ENCODE data around the gene HDAC9. TPM values are rescaled to one million over a fixed set of nuclear protein-coding genes. Genes with fewer than 3 reads are reported as not detected.

HDAC9 gene
- total and polyA plus RNA-seq, 7 donors = 0.38 to 34.2 (median 16.8) TPM

DNA sequence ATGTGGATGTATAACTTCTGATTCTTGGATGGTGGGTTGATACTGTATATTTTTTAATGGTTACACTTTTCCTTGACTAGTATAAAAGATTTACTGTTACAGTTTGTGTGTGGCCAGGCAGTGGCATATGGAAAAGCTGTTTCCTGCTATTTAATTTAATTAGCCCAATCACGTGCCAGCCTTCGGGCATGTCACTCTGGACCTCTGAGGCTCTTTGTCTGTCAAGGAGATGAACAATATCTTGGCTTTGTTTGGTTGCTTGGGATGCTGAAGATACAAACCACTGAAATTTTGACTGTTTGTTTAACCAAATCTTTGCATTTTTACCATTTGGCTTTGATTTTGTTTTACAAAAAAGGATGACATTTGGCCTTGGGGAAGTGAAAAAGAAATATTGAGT, 185.0 kb downstream of the HDAC9 start:
- intact Hi-C loops (cut with DNase I) = no loop called here
- 46 to 62% (median 56%) methylated on average over 2 of the region's 2 CpGs for WGBS, 3 donors
- TF ChIP-seq, protein P1, sequence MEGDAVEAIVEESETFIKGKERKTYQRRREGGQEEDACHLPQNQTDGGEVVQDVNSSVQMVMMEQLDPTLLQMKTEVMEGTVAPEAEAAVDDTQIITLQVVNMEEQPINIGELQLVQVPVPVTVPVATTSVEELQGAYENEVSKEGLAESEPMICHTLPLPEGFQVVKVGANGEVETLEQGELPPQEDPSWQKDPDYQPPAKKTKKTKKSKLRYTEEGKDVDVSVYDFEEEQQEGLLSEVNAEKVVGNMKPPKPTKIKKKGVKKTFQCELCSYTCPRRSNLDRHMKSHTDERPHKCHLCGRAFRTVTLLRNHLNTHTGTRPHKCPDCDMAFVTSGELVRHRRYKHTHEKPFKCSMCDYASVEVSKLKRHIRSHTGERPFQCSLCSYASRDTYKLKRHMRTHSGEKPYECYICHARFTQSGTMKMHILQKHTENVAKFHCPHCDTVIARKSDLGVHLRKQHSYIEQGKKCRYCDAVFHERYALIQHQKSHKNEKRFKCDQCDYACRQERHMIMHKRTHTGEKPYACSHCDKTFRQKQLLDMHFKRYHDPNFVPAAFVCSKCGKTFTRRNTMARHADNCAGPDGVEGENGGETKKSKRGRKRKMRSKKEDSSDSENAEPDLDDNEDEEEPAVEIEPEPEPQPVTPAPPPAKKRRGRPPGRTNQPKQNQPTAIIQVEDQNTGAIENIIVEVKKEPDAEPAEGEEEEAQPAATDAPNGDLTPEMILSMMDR (IDR thresholded peaks at IDR 0.05) = no peak

DNA sequence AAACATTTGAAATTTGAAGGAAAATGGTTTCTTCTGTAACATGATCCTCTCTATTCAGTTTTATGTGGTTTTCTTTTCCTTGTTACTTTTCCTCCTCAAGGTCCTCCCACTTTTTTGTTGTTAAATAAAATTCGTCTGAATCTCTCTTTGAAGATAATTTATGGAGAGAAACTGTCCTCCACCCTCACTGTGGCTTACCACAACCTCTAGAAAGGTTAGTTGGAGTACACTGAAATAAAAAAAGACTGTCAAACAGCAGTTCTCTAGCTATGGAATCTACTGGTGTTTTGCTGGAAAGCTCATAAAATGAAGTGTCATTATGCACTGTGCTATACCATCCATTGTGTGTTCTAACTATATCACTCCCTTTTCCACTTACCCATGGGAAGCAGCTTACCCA, 189.4 kb downstream of the HDAC9 start:
- peaks cover 0 to 3% of the 10 kb centered on the region in 2 donors for H3K36me3 ChIP-seq (ENCODE audit: insufficient read depth in 1 of 2, low read depth in 1 of 2)
- H3K9me3 ChIP-seq = no peaks in the 10 kb centered on the region
- TF ChIP-seq, protein P1 (IDR thresholded peaks at IDR 0.05) = no peak
- H3K4me1 ChIP-seq = no peaks in the 10 kb centered on the region
- DNase-seq = no peak
- no peaks in the 10 kb centered on the region for H3K27me3 ChIP-seq (ENCODE audit: insufficient read depth in 3 of 3, low read length in 2 of 3)
- no peak overlapping the region for H3K4me3 ChIP-seq
- 50 to 63% (median 52%) methylated on average over 1 of the region's 1 CpG for WGBS, 3 donors
- intact Hi-C loops (cut with DNase I) = no loop called here
- H3K27ac ChIP-seq = no peak overlapping the region
- no peak for ATAC-seq

More for the DNA sequence above, 185.0 kb downstream of the HDAC9 start:
- Histone ChIP-seq H3K4me3 (no peak overlapping the region), H3K27ac (no peak overlapping the region), H3K27me3 (ENCODE audit: insufficient read depth in 3 of 3, low read length in 2 of 3) (no peaks in the 10 kb centered on the region), H3K4me1 (no peaks in the 10 kb centered on the region), H3K9me3 (no peaks in the 10 kb centered on the region), H3K36me3 (ENCODE audit: insufficient read depth in 1 of 2, low read depth in 1 of 2) (peaks cover 0 to 3% of the 10 kb centered on the region in 2 donors)
- no peak for ATAC-seq
- DNase-seq = no peak

DNA sequence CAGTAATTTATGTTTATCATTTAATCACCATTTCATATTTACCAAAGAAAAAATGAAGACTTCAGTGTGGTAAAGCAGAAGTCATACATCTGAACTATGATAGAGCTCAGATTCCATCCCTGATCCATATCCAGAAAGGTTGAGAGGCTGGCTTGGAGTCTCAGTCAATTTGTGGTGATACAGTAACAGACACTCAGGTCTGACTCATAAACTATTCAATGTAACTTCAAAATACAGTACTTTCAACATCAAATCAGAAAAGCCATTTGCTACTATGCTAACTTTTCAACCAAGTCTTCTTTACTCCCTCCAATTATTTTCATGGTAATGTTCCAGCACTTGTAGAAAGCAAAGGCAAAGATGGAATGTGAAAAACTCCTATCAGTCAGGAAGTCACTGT, 190.4 kb downstream of the HDAC9 start:
- Histone ChIP-seq H3K9me3 (no peaks in the 10 kb centered on the region), H3K36me3 (ENCODE audit: insufficient read depth in 1 of 2, low read depth in 1 of 2) (peaks cover 0 to 3% of the 10 kb centered on the region in 2 donors), H3K27me3 (ENCODE audit: insufficient read depth in 3 of 3, low read length in 2 of 3) (no peaks in the 10 kb centered on the region), H3K4me1 (no peaks in the 10 kb centered on the region), H3K4me3 (no peak overlapping the region), H3K27ac (no peak overlapping the region)
- TF ChIP-seq, protein P1 (IDR thresholded peaks at IDR 0.05) = no peak
- no peak for DNase-seq
- intact Hi-C loops (cut with DNase I) = no loop called here
- ATAC-seq = no peak

DNA sequence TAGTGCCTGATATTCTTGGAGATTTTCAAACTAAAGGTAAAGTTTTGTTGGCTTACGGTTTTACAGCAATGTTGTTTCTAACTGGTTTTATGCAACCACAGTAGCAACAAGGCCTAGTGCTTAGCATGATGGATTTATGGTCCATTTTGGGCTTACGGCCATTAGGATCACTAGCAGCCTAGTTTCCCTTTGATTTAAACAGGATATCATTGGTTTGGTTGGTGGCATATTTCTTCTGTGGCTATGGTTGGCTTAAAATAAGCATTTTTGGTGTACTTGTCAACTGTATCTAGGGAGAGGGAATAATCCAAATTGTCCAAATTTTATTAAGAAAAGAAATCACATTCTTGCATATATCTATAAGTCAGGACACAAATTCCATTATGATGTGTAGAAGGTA, 194.0 kb downstream of the HDAC9 start:
- DNase-seq (no peak), ATAC-seq (no peak)
- Histone ChIP-seq H3K4me3 (no peak overlapping the region), H3K36me3 (ENCODE audit: insufficient read depth in 1 of 2, low read depth in 1 of 2) (no peaks in the 10 kb centered on the region), H3K4me1 (no peaks in the 10 kb centered on the region), H3K9me3 (no peaks in the 10 kb centered on the region), H3K27me3 (ENCODE audit: insufficient read depth in 3 of 3, low read length in 2 of 3) (no peaks in the 10 kb centered on the region), H3K27ac (no peak overlapping the region)
- intact Hi-C loops (cut with DNase I) = no loop called here
- 82 to 91% (median 88%) methylated on average over 2 of the region's 2 CpGs for WGBS, 3 donors
- TF ChIP-seq, protein P1 (IDR thresholded peaks at IDR 0.05) = no peak

DNA sequence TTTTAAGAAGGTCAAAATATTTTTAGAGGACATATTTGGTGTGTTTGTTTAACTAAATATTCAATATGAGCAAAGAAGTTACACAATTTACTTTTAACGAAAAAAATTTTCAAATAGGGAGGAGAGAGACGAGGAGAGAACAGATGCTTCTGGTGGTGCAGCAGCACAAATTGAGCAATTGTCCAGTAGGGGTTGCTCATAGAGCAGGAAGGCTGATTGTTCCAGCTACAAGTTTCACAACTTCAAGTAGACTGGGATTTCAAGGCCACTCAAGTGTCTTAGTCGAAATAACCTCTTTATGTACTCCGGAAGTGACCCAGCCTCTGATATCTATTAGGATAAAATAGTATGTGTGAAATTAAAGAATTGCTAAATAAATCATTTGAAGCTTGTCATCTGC, 197.9 kb downstream of the HDAC9 start:
- Histone ChIP-seq H3K9me3 (no peaks in the 10 kb centered on the region), H3K27me3 (ENCODE audit: insufficient read depth in 3 of 3, low read length in 2 of 3) (no peaks in the 10 kb centered on the region), H3K4me3 (no peak overlapping the region), H3K27ac (no peak overlapping the region), H3K4me1 (no peaks in the 10 kb centered on the region), H3K36me3 (ENCODE audit: insufficient read depth in 1 of 2, low read depth in 1 of 2) (no peaks in the 10 kb centered on the region)
- peak; percentile 42 to 80 (median 72) for ATAC-seq
- WGBS, 3 donors = 38 to 45% (median 42%) methylated on average over 4 of the region's 4 CpGs
- intact Hi-C loops (cut with DNase I) = no loop called here
- peak in 1 of 2 donors; percentile 19 for DNase-seq
- TF ChIP-seq, protein P1 (IDR thresholded peaks at IDR 0.05) = peak; percentile 39
